ENCODE results near the gene MINDY4B.
"Not testable (repeated sequence)": the region's sequence is repeated elsewhere in the genome, so short reads cannot be mapped to it uniquely, and the experiment has no call there.

The MINDY4B gene

DNA sequence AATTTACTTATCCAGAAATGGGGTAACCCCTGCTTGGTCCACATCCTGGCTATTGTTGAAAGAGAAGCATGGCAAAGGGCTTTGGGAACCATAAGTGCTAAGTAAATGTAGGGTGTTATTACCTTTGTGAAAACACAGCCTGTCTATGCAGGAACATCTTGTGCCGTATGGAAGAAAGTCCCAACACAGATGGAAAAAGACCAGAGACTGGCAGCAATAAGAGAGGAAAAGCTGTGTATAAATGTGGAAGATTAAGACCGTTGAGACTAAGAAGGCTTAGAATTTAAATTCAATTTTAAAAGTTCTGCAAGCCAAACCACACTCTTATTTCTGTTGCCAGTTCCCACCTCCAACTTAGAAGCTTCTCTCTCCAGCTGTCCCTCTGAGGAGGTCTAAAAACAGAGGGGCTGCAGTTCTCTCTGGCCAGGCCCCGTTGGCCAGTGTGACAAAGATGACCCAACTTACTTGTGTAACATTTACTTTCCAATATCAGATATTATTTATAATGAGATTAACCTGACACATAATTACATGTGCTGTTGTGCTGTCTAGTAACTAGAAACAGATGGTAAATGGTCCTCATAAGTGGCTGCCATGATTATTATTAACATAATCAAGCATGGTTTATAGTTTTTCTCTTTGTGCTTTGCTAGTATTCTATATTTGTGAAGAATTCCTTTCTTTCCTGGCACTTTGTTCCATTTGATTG, 7.0 kb downstream of the MINDY4B start:
- no peak for FAIRE-seq

- no peak for FAIRE-seq
Observed at GRCh38 chr3:150897592-150897991, 7.6 kb downstream of the MINDY4B start.

DNA sequence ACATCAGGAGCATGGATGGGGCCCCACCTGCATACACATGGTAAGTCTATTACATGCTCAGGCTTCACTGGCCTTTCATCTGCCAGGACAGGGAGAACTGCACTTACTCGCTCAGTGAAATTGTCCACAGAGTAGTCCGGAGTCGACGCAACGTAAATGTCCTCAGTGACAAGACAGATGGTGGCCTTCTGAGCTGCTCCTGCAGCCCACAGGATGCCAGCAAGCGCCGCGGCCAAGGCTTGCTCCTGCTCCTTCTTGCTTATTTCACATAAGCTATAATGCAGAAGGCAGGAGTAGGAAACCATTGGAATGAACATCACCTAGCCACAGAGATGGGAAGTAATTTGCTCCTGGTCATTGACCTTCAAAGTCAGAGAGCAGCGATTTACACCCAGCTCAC, 14.4 kb downstream of the MINDY4B start:
- FAIRE-seq, result no peak

DNA sequence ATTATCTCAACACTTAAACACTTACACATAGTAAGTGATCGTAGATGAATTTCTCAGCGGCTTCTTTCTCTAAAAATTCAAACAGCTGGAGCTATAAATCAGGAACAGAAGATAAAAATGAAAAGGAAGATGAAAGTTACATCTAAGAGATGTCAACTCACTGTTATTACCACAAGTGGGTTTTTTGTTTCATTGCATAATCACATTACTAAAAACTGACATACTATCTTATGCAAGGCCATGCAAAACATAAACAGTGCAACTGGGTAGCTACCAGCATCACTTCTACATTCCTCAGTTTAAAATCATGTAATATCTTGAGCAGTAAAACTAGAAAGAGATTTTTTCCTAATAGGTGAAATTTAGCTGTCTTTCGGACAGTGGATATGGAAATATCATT, 14.9 kb downstream of the MINDY4B start:
- no peak for FAIRE-seq

DNA sequence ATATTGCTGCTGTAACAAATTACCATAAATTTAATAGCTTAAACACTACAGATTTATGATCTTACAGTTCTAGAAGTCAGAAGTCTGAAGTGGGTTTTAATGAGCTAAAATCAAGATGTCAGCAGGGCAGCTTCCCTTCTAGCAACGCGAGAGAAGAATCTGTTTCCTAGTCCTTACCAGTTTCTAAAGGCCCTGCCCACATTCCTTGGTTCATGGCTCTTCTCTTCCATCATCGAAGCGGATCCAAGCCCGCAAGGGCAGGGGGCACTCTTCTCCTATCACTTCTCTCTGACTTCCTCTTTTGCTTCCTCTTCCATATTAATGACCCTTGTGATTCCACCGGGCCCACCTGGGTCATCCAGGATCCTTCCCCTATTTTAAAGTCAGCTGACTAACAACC, 16.1 kb downstream of the MINDY4B start:
- FAIRE-seq, result no peak

DNA sequence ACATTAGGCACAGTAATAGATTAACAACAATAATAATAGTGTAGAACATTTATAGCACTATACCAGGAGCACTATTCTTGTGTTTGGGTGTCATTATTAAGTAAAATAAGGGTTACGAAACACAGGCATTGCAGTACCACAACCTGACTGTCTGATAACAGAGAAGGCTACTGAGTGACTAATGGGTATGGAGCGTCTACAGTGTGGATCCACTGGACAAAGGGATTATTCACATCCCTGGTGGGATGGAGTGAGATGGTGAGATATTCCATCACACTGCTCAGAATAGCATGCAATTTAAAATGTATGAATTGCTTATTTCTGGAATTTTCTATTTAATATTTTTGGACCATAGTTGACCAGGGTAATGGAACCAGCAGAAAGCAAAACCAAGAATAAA, 18.2 kb downstream of the MINDY4B start:
- FAIRE-seq, result no peak

- no peak for FAIRE-seq
Observed at GRCh38 chr3:150885535-150885934, 19.7 kb downstream of the MINDY4B start.

- FAIRE-seq, result no peak
Observed at GRCh38 chr3:150878996-150879575, 26.2 kb downstream of the MINDY4B start.

GRCh38 chr3:150878290-150878689, 26.9 kb downstream of the MINDY4B start:
- no peak for FAIRE-seq

DNA sequence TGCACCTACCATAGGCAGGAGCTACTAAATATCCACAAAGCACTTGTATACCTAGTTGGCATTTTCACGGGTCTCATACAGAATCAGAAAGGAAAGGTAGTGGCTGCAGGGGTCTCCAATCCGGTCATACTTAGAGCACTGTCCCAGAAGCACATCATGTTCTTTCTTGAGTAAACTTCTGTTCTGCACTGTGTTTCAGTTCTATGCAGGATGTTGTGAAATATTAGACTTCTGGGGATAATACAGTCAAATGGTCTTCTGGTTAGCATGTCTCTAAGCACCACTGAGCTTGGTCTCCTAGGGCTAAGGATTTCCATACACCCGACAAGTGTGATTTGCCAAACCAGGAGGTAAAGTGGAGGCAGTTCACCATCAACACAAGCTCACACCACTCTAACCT, 27.9 kb downstream of the MINDY4B start:
- no peak for FAIRE-seq

DNA sequence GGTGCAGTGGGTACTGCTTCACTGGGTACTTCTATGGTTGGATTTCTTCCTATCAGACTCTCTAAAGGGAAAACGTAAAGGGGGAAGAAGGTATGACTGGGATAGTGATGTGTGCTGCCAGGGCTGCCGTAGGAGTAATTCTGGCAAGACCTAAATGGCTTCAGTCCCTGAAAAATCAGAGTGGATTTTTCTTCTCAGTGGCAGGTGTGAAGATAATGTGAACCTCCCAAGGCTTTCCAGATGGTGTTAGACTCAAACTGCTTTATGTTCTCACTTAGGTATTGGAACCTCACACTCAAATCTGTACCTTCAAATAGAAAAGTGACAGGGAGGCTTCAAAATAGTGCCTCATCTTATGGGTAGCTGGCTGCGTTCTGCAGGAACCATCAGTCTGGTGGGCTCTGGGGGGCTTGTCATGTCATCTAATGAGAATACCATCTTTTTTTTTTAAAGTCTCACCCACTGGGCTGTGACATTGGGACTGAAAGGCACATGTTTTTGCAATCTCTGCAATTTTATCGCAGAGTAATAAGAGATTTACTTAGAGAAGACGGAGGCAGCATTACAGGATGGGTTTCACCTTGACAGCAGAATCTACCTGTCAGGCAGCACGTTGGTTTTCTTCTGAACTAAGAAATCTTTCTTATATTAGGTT, 28.5 kb downstream of the MINDY4B start:
- no peak for FAIRE-seq

DNA sequence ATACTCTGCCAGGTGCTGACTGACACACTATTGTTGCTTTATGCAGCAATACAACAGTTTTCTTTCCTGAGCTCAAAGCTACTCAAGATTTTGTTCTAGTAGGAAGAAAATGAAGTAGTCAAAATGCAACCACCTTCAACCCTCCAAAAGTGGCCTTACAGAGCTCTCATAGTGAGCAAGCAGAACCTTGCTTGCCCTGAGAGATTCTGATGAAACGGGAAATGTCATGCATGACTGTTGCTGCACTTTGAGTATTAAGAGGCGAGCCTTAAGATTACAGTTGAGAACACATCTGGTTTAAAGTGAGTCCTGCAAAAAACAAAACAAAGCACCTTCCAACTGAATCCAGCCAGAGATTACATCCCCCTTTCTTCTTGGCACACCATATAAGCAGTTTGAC, 29.7 kb downstream of the MINDY4B start:
- FAIRE-seq, result no peak

GRCh38 chr3:150874666-150875219, 30.5 kb downstream of the MINDY4B start:
- no peak for FAIRE-seq

- FAIRE-seq, result no peak
Observed at GRCh38 chr3:150871192-150871591, 34.0 kb downstream of the MINDY4B start.

DNA sequence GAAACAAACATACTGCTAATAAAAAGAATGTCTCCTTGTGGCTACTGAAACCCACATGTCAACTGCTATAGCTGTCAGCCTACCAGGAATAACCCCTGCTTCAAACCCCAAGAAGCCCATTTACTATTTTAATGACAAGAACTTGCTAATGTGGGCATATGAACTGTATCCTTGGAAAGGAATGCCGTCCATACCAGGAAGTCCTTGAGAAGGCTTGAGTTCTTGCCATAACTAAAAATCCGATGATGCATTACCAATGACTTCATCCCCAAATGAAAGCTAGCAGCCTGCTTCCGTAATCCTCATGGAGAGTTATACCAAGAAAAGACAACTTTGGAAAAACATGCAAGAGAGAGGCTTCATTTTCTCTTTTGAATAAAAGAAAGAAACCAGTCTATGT, 34.8 kb downstream of the MINDY4B start:
- no peak for FAIRE-seq

GRCh38 chr3:150868282-150868681, 37.0 kb downstream of the MINDY4B start:
- FAIRE-seq, result no peak

DNA sequence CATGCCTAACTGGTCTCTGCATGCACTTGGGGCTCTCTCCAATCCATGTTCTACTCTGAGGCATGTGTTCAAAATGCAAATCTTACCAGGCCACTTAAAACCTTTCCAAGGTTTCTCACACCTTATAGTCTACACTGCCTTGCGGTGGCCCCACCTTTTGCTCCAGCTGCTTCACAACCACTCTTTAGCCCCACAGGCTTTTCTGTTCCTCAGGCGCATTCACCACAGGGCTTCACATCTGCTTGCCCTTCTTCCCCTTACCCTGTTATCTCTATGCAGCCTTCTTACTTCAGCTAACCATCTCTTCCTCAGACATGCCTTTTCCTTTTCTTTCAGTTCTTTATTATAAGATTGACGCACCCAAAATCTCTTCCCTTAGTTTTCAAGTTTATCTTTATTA, 37.8 kb downstream of the MINDY4B start:
- no peak for FAIRE-seq

DNA sequence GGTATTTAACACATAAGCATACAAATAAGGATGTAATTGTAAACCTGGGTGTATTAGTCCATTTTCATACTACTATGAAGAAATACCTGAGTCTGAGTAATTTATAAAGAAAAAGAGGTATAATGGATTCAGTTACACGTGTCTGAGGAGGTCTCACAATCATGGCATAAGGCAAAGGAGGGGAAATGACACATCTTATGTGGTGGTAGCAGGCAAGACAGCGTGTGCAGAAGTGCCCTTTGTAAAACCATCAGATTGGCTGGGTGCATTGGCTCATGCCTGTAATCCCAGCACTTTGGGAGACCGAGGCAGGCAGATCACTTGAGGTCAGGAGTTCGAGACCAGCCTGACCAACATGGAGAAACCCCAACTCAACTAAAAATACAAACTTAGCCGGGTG, 41.3 kb downstream of the MINDY4B start:
- not testable (repeated sequence) for FAIRE-seq

- no peak for FAIRE-seq
Observed at GRCh38 chr3:150861851-150862250, 43.4 kb downstream of the MINDY4B start.

DNA sequence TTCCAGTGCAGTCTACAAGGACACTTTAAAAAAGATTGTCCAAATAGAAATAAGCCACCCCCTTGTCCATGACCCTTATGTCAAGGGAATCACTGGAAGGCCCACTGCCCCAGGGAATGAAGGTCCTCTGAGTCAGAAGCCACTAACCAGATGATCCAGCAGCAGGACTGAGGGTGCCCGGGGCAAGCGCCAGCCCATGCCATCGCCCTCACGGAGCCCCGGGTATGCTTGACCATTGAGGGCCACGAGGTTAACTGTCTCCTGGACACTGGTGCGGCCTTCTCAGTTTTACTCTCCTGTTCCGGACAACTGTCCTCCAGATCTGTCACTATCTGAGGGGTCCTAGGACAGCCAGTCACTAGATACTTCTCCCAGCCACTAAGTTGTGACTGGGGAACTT, 47.3 kb downstream of the MINDY4B start:
- not testable (repeated sequence) for FAIRE-seq

- FAIRE-seq, result no peak
Observed at GRCh38 chr3:150850191-150850590, 55.0 kb downstream of the MINDY4B start.

DNA sequence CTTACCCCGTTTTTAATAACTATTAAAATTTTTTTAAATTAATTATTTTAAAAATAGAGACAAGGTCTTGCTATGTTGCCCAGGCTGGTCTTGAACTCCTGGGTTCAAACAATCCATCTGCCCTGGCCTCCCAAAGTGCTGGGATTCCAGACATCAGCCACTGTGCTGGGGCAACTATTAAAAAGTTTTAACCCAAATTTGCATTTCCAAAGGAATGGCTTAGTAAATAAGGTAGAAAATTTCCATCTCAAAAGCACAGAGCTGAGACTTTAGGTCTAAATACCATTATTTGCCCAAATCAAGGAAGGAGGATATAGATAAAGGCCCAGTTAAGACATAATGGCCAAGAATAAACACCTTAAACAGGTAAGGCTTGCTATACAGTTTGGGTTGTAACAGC, 56.4 kb downstream of the MINDY4B start:
- FAIRE-seq, result no peak

DNA sequence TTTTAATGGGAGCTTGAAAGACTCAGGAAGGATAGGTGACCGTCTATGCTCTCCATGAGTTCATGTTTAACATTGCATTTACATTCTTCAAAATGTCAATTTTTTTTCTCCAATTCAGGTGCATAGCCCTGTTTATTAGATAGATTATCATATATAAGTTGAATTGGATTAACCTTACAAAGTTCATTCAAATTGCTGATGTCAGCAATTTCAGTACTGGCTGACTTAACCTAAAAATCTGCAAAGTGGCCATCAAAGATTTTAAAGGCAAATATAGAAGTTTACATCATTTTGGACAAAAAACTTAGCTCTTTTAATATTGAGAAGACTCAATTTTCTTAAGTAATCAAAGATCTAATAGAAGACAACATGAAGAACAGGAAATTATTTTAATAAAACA, 57.8 kb downstream of the MINDY4B start:
- FAIRE-seq, result no peak

DNA sequence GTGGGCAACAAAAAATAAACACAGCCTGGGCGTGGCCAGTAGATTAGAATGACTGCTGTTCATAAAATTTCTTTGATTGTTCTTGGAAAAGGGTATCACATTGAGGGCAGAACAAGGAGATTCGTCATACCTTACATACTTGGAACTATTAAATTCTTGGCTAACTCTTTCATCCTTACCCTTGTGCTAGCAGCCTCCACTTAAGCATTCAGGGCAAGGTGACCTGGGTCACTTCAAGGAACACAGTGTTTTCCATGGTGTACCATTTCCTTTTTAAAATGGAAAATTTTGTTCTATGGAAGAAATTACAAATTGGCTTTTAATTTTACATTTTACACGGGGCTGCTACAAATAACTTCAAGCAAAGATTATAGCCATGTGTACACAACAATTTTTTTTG, 60.8 kb downstream of the MINDY4B start:
- no peak for FAIRE-seq
